GM21619 (cell line): ENCODE measurements around the gene CLEC10A.
"Not testable (repeated sequence)": the region's sequence is repeated elsewhere in the genome, so short reads cannot be mapped to it uniquely, and the experiment has no call there.

Source experiments
- ATAC-seq: cut with Tn5 transposase; IDR thresholded peaks from one replicate; pipeline ENCODE4 v1.9.1; 2021; ENCODE audit not compliant: unreplicated experiment

Gene CLEC10A

DNA sequence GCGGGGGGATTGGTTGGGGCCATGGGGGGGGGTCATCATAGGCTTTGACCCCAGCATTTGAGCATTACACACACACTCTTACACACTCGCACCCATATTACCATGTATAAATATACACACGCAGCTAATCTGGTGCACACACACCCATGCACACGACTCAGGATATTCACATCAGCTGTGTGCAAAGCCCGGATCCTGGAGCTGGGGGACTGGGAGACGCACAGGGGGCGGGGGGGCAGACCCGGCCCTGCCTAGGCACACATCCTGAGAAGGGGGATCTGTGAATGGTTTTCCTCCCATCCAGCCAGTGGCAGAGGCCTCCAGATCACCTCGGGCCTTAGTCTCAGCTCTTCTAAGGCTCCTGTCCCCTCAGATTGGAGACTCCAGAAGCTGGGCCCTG lies 28.9 kb upstream of the CLEC10A start:
- no peak for ATAC-seq

DNA sequence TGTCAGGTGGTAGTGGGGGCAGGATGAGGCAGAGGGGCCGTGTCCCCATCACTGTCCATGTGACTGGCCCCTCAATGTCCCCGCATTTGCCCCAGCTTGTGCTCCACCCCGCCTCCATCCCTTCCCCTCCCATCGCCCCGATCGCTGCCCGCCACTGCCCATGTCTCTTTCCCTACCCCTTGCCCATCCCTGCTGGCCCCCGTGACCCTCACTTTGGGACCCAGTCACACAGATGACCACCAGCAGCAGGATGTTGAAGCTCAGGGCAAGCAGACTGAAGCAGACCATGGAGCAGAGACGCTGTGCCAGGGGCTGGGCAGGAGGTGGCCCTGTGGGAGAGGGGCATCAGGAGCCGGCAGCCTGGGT lies 28.5 kb upstream of the CLEC10A start:
- no peak for ATAC-seq

DNA sequence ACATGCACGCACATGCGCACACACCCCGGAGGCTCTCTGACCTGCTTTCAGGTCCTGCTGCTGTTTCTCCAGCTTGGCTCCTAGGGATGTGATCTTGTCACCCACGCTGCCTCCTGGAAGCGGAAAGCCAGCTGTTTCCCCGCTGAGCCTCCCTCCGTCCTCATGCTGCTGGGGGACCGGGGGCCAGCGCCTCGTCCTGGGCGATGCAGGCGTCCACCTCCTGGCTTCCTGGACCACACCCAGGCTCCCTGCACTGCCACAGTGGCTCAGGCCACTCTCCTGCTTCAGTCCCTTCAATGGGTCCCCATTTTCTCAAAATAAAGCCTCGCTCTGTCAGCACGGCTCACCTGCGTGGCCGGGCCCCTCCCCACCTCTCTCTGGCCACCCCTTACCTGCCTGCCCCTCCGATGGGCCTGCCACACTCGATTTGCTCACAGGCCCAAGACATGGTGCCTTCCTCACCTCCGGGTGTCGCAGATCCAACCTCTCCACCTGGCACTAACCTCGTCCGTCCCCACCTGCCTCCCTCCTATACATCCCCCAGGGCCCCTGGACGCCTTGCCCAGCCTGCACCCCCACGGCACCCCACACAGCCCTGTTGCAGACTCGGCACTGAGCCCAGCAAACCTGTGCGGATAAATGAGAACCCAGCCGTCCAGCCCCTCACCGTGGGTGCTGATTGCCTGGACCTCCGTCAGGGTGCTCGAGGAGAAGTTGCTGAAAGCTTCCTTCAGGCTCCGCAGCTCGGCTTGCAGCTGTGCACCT lies 27.9 kb upstream of the CLEC10A start:
- ATAC-seq = no peak

DNA sequence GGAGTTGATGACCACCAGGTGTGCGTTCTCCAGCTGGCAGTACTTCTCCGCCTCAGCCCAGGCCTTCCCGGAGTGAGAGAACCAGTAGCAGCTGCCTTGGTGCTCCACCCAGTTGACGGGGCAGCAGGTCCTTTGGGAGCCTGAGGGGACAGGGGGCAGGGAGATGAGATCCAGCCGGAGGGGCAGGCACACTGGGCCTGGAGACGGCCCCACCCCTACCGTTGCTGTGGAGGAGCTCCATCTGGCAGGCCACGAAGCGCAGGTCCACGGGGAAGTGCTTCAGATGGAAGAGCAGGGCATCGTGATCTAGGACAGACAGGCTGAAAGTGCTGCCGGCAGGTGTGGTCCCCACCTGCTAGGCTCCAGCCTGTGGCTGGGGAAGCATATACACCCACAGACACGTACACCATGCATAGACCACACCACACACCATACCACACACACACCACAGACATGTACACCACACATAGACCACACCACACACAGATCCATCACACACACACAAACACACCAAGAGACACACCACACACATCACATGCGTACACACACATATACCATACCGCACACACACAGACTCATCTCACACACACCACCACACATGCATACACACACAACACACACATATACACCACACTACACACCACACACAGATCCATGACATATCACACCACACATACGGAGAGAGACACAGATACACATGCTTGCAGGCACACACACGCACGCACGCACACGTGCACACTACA lies 27.1 kb upstream of the CLEC10A start:
- ATAC-seq = no peak

DNA sequence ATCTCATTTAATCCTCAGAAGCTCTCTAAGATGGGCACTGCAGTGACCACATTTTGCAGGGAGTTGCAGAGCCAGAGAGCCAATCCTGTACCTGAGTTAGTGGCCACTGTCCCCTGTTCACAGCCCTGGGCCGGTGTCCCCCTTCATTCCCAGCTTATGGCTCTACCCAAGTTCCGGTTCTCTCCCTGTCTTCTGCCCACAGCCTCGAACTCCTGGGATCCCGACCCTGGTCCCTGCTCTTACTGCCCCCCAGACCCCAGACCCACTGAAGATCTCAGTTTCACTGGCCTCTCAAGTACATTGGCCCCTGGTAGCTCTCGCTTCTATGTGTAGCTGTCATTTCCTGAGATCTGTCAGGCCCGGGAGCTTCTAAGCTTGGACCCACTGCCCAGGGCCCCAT lies 22.4 kb upstream of the CLEC10A start:
- ATAC-seq = no peak

DNA sequence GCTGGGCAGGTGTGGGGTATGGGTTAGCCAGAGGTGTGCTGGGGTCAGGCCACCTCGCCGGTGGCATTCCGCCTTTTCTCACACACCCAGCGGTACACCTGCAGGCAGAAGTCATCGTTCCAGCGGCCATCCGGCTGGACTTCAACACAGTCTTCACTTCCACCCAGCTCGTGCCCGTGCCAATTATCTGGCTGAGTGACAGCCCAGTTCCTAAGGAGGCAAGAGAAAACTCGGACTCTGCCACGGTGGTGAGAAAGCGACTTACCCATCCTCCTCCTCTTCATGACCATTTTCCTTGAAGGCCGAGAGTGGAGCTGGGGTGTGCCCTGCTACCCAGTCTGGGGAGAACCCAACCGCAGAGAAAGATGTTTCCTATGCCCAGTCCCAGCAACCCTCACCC lies 21.5 kb upstream of the CLEC10A start:
- ATAC-seq = no peak

DNA sequence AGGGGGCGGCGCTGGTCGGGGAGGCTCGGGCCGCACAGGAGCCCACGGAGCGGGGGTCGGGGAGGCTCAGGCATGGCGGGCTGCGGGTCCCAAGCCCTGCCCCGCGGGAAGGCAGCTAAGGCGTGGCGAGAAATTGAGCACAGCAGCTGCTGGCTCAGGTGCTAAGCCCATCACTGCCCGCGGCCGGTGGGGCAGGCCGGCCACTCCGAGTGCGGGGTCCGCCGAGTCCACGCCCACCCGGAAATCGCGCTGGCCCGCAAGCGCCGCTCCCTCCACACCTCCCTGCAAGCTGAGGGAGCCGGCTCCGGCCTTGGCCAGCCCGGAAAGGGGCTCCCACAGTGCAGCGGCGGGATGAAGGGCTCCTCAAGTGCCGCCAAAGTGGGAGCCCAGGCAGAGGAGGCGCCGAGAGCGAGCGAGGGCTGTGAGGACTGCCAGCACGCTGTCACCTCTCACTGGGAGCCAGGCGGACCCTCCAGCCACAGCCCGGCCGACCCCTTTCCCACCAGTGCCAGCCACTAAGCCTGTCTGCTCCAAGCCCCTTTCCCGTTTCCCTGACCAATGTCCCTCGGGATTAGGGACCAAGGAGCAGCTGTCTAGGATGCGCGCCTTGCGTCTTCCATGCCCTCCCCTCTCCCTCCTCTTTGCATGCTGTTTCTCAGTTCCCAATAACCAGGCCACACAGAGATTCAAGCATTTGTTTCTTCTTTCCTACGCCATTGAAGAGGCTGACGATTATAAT lies 20.8 kb upstream of the CLEC10A start:
- not testable (repeated sequence) for ATAC-seq

DNA sequence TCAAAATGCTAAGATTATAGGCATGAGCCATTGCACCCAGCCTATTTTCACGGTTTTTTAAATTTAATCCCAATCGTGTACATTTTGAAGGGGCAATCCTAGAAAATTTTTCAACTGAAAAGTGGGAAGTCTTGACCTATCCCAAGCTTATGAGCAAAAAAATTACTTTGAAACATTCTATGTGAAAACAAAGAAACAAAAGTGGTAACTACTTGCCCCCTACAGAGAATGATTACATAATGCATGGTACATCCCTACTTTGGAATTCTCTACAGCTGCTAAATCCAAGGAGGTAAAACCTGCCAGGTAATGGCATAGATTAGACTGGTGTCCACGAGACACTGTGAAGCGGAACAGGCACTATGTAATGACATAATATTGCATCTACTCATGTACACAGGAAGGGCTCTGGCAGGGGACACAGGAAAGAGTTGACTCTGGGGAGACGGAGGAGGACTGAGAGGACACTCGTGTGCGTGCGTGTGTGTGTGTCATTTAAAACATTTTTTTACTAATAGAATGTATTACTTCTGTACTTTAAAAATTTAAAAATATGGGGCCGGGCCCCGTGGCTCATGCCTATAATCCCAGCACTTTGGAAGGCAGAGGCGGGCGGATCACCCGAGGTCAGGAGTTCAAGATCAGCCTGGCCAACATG lies 18.9 kb upstream of the CLEC10A start:
- no peak for ATAC-seq

DNA sequence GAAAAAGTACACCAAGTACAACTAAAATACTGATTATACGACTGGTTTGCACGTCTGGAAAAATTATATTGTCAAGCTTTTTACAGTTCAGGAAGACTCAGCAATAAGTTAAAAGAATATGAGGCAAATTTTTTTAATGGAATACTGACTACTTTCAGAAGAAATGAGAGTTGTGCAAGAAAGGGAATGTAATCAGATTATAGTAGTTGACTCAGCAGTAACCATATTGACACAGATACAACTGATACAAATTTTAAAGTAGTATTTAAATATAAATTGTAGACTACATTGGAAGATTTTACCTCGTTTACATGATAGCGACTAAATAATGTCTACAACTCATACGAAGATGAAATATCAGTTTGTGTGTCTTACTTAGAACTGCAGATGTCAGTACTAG lies 17.9 kb upstream of the CLEC10A start:
- no peak for ATAC-seq

DNA sequence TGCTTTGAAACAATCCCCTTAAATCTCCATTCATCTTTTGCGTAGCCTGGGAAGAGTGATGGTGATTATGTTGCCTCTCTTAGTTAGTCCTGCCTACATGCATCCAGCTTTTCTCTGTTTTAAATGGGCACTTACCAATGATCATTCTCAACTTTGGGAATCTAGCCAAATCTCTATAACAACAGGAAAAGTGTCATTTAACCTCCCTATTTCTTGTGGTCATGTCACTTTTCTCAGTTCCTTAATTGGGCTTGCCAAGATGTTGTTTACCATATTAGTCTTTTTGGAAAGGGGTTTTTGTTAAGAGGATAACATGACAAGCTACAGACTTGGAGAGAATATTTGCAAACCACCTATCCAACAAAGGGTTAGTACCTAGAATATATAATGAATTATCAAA lies 15.6 kb upstream of the CLEC10A start:
- ATAC-seq = no peak

DNA sequence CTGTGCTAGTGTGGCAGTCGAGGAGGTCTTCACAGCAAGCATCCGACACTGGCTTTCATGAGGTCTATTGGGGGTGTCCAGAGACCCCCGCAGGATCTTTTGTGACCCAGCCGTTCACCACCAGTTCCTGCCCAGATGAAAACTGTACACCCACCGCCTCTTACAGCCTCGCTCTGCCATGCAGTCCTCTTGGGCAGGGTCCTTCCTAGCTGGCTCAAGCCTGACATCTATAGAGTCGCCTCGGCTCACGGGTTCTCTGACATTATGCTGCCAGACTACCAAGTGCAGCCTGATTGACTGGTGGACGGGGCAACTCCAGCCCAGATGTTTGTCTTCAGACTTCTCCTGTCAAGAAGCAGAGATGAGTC lies 14.6 kb upstream of the CLEC10A start:
- ATAC-seq = no peak

DNA sequence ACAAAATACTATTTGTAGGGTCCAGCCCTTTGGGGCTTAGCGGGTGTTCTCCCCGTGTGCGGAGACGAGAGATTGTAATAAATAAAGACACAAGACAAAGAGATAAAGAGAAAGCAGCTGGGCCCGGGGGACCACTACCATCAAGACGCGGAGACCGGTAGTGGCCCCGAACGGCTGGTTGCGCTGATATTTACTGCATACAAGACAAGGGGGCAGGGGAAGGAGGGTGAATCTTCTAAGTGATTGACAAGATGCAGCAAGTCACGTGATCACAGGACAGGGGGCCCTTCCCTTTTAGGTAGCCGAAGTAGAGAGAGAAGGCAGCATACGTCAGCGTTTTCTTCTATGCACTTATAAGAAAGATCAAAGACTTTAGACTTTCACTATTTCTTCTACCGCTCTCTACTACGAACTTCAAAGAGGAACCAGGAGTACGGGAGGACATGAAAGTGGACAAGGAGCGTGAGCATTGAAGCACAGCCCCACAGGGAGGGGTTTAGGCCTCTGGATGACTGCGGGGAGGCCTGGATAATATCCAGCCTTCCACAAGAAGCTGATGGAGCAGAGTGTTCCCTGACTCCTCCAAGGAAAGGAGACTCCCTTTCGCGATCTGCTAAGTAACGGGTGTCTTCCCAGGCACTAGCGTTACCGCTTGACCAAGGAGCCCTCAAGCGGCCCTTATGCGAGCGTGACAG lies 11.4 kb upstream of the CLEC10A start:
- ATAC-seq = not testable (repeated sequence)

DNA sequence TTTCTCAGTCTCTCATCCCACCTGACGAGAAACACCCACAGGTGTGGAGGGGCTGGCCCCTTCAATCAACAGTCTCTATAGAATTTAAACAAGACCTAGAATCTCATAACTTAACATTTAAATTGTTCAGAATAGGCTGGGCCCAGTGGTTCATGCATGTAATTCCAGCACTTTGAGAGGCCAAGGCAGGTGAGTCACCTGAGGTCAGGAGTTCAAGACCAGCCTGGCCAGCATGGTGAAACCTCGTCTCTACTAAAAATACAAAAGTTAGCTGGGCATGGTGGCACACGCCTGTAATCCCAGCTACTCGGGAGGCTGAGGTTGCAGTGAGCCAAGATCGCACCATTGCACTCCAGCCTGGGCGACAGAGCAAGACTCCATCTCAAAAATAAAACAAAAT lies 9.5 kb upstream of the CLEC10A start:
- ATAC-seq = not testable (repeated sequence)

DNA sequence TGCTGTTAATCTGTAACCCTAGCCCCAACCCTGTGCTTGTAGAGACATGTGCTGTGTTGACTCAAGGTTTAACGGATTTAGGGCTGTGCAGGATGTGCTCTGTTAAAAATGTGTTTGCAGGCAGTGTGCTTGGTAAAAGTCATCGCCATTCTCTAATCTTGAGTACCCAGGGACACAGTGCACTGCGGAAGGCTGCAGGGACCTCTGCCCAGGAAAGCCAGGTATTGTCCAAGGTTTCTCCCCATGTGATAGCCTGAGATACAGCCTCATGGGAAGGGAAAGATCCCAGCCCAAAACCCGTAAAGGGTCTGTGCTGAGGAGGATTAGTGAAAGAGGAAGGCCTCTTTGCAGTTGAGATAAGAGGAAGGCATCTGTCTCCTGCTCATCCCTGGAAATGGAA lies 8.4 kb upstream of the CLEC10A start:
- ATAC-seq = not testable (repeated sequence)

DNA sequence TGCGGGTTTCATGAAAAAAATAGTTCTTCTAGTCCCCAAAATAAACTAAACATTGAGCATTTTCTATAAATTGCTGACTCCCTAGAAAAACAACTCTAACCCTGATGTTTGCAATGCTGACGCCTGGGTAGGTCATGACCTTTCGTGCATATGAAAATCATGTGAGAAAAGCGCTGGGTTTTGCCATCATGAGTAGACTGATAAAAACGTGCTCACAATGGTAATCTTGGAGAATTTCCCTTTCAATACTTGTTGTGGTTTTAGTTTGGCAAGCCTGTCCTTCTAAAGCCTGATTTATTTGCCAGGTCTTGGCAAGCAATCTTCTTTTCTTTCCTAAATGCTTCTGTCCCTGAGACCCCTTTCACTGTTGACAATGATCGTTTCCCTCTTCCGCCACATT lies 4.0 kb upstream of the CLEC10A start:
- no peak for ATAC-seq

DNA sequence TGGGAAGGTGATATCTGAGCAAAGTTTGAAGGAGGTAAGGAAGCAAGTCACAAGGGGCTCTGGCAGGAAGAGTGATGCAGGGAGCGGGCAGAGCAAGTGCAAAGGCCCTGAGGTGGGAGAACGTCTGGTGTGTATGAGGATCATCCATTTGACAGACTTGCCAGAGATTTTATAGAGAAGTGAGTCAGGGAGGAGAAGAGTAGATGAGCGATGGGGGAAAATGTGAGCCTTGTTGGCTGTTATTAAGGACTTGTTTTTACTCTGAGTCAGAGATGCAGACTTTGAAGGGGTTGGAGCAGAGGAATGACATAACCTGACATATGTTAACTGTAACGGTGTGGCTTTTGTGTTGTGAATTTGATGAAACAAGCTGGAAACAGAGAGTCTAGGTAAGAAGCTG lies 3.5 kb upstream of the CLEC10A start:
- ATAC-seq = no peak

DNA sequence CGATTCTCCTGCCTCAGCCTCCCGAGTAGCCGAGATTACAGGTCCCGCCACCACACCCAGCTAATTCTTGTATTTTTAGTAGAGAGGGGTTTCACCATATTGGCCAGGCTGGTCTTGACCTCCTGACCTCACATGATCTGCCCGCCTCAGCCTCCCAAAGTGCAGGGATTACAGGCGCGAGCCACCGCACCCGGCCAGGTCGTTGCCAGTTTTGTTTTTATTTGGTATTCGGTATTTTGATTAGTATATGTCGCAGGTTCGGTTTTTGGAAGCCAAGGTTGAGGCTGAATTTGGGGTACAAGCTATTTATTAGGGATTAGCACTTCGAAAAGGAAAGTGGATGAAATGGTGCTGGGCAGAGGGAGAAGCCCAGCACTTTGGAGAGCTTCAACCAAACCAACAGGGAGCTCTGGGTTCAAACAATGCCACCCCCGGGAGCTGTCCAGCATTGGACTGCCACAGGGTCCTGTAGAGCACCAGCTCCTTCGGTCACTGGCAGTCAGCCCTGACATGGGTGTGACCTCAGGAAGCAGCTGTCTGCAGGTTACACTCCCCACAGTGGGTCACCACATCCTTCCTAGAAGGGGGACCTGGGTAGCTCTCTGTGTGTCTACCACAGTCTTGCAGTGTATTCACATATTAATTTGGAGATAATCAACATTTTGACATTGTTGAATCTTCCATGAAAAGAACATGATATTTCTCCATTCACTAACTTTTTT lies 1.5 kb upstream of the CLEC10A start:
- no peak for ATAC-seq

DNA sequence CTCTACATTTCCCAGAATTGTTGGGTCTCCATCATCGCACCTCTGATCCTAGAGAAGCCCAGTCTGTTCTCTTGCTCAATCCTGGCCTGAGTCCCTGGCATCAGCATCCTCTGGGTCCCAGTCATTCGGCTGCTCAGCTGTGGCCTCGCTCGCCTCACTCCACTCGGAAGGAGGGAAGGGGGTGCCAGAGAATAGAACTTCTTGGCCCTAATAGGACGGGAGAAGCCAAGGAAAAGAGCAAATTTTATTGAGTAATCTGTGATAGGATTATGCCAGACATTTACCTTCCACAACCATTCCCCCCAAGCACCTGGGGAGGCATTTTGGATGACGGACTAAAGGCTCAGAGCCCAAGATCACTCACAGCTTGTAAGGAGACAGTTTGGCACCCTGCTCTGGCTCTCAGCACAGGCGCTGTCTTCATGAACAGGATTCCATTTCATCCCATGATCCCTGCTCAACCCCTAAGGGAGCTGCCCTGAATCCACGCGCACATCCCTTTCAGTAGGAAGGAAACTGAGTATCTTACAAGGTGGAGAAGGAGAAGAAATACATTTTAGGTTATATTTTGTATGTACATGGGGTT lies 498 bp upstream of the CLEC10A start:
- no peak for ATAC-seq

DNA sequence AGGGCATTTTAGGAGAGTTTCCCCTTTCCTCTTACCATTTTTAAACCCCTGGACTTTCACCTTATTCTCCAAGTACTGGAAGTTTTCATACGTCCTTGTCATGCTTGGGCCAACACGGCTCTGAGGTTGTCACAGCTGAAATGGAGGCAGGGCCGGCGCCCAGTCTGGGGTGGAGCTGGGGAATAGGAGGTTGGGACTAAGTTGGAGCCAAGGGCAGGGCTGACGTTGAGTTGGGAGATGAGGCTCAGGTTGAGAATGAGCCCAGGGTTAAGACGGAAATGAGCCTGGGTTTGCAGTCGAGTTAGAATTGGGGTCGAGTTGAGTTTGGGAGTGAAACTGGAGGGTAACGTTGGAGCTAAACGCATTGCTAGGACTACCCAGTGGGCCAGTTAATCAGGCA lies 1.3 kb downstream of the CLEC10A start:
- ATAC-seq = no peak
